ENCODE measurements around the gene NUP62. TPM values are rescaled to one million over a fixed set of nuclear protein-coding genes. Genes with fewer than 3 reads are reported as not detected.

The NUP62 gene
- total RNA-seq, 1 experiment from 2014 or later, result 54.6 TPM

- POLR2A ChIA-PET, result interaction anchor here (0.6 kb wide), 1 partner anchor 22 kb away, joined by 6 read pairs; no protein-coding TSS in a partner anchor
- CTCF ChIA-PET, result no interaction called here
- Histone ChIP-seq H3K27me3 (ENCODE audit: control insufficient read depth, insufficient read depth, low read length) (no peaks in the 10 kb centered on the region), H3K9me3 (ENCODE audit: control insufficient read depth, insufficient read depth, low read depth, low read length) (no peaks in the 10 kb centered on the region), H3K4me3 (ENCODE audit: low read depth in 2 of 2, low read length in 2 of 2) (no peak overlapping the region), H3K4me1 (ENCODE audit: control insufficient read depth, insufficient read depth, low read length) (no peaks in the 10 kb centered on the region), H3K27ac (ENCODE audit: low read length) (no peak overlapping the region), H3K36me3 (ENCODE audit: control insufficient read depth, insufficient read depth, low read length) (no peaks in the 10 kb centered on the region; the same call in 1 of the 2 replicates)
- in situ Hi-C loops (cut with HindIII; ENCODE audit: low pct_unique_long_range_greater_than_20kb, low sequenced_read_pairs) (no loop called here), intact Hi-C loops (cut with micrococcal nuclease; ENCODE audit: unreplicated experiment) (loop anchor here (2.0 kb wide), 1 partner anchor 48 kb away; no protein-coding TSS in a partner anchor)
- ATAC-seq (no peak), DNase-seq (ENCODE audit: low read depth, low spot score) (no peak)
- no TSS peak for BruUV-seq (replicated peaks)
- TF ChIP-seq TCF7L2 (IDR thresholded peaks at IDR 0.05; ENCODE audit: low read depth, low read length) (no peak), POLR2AphosphoS5 (IDR thresholded peaks at IDR 0.05; ENCODE audit: low read depth, low read length) (no peak), SIN3A (IDR thresholded peaks at IDR 0.05; ENCODE audit: borderline replicate concordance, insufficient read depth, low read depth, low read length) (no peak), CTCF (IDR thresholded peaks at IDR 0.05) (no peak), REST (IDR thresholded peaks at IDR 0.05; ENCODE audit: insufficient read depth in 1 of 2, low read depth in 2 of 2, low read length in 1 of 2) (no peak)
Observed at GRCh38 chr19:49936549-49936948, 7.2 kb upstream of the NUP62 start.

- intact Hi-C loops (cut with micrococcal nuclease; ENCODE audit: unreplicated experiment) (no loop called here), in situ Hi-C loops (cut with HindIII; ENCODE audit: low pct_unique_long_range_greater_than_20kb, low sequenced_read_pairs) (no loop called here)
- Histone ChIP-seq H3K9me3 (ENCODE audit: control insufficient read depth, insufficient read depth, low read depth, low read length) (no peaks in the 10 kb centered on the region), H3K27ac (ENCODE audit: low read length) (no peak overlapping the region), H3K4me1 (ENCODE audit: control insufficient read depth, insufficient read depth, low read length) (peaks cover 6% of the 10 kb centered on the region; the same call in 1 of the 2 replicates), H3K27me3 (ENCODE audit: control insufficient read depth, insufficient read depth, low read length) (no peaks in the 10 kb centered on the region), H3K4me3 (ENCODE audit: low read depth in 2 of 2, low read length in 2 of 2) (no peak overlapping the region), H3K36me3 (ENCODE audit: control insufficient read depth, insufficient read depth, low read length) (no peaks in the 10 kb centered on the region; the same call in none of the 2 replicates)
- TF ChIP-seq TCF7L2 (IDR thresholded peaks at IDR 0.05; ENCODE audit: low read depth, low read length) (no peak), CTCF (IDR thresholded peaks at IDR 0.05) (no peak)
- ChIA-PET POLR2A (no interaction called here), CTCF (no interaction called here)
- no TSS peak for BruUV-seq (replicated peaks)
- no peak for ATAC-seq
- no peak for DNase-seq (ENCODE audit: low read depth, low spot score)
Observed at GRCh38 chr19:49933643-49934042, 4.3 kb upstream of the NUP62 start.

Measured in Panc1 (cell line).